Measurements from ENCODE around the gene BCAP29. TPM values are rescaled to one million over a fixed set of nuclear protein-coding genes. Genes with fewer than 3 reads are reported as not detected.

Gene BCAP29
- total RNA-seq, 1 donor from 2014 or later = 28.1 TPM

DNA sequence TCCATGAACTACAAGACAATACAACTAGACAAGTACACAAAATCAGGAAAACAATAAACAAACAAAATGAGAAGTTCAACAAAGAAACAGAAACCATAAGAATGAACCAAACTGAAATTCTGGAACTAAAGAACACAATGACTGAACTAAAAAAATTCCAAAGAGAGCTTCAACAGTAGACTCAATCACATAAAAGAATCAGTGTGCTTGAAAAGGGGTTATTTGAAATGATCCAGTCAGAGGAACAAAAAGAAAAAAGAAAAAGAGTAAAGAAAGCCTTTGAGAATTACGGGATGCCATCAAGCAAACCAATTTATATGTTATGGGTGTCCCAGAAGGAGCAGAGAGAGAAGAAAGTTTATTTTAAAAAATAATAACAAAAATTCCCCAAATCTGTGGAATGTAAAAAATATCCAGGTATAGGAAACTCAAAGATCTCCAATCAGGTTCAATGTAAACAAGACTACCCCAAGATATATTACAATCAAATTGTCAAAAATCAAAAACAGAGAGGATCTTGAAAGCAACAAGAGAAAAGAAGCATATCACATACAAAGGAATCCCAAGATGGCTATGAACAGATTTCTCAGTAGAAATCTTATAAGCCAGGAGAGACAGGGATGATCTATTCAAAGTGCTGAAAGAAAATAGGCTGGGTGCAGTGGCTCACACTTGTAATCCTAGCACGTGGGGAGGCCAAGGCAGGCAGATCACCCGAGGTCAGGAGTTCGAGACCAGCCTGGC lies 35.0 kb upstream of the BCAP29 start:
- TF ChIP-seq, protein P1, sequence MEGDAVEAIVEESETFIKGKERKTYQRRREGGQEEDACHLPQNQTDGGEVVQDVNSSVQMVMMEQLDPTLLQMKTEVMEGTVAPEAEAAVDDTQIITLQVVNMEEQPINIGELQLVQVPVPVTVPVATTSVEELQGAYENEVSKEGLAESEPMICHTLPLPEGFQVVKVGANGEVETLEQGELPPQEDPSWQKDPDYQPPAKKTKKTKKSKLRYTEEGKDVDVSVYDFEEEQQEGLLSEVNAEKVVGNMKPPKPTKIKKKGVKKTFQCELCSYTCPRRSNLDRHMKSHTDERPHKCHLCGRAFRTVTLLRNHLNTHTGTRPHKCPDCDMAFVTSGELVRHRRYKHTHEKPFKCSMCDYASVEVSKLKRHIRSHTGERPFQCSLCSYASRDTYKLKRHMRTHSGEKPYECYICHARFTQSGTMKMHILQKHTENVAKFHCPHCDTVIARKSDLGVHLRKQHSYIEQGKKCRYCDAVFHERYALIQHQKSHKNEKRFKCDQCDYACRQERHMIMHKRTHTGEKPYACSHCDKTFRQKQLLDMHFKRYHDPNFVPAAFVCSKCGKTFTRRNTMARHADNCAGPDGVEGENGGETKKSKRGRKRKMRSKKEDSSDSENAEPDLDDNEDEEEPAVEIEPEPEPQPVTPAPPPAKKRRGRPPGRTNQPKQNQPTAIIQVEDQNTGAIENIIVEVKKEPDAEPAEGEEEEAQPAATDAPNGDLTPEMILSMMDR (IDR thresholded peaks at IDR 0.05; ENCODE audit: unreplicated experiment) = no peak
- DNase-seq (ENCODE audit: low spot score in 2 of 2, unreplicated experiment in 2 of 2) = no peak
- Mint-ChIP-seq H3K36me3 (peaks cover 58% of the 10 kb centered on the region), H3K27me3 (ENCODE audit: low read depth) (no peaks in the 10 kb centered on the region), H3K4me3 (no peak overlapping the region), H3K4me1 (no peaks in the 10 kb centered on the region), H3K9me3 (peaks cover 37% of the 10 kb centered on the region), H3K27ac (no peak overlapping the region)

GRCh38 chr7:107551936-107552335 lies 28.1 kb upstream of the BCAP29 start:
- H3K27ac Mint-ChIP-seq = no peak overlapping the region
- peaks cover 6% of the 10 kb centered on the region for H3K9me3 Mint-ChIP-seq
- TF ChIP-seq, protein P1 (IDR thresholded peaks at IDR 0.05; ENCODE audit: unreplicated experiment) = no peak
- peaks cover 44% of the 10 kb centered on the region for H3K36me3 Mint-ChIP-seq
- no peak for DNase-seq (ENCODE audit: low spot score in 2 of 2, unreplicated experiment in 2 of 2)
- no peak overlapping the region for H3K4me3 Mint-ChIP-seq
- H3K27me3 Mint-ChIP-seq (ENCODE audit: low read depth) = no peaks in the 10 kb centered on the region
- H3K4me1 Mint-ChIP-seq = no peaks in the 10 kb centered on the region

DNA sequence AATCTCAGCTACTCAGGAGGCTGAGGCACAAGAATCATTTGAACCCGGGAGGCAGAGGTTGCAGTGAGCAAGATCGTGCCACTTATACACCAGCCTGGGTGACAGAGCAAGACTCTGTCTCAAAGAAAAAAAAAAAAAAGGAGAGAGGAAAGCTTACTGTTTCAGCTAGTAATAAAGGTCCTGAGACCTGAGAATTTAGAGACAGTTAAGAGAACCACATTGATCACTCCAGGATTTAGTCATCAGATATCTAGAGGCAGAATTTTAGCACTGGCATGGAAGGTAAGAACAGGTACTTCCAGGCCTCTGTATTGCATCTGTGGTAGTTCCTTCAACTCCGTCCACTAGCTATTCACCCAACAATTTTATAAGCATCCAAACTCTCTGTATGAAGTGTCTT lies 24.2 kb upstream of the BCAP29 start:
- Mint-ChIP-seq H3K4me3 (no peak overlapping the region), H3K27ac (no peak overlapping the region), H3K9me3 (no peaks in the 10 kb centered on the region)

GRCh38 chr7:107559864-107560263 lies 20.2 kb upstream of the BCAP29 start:
- Mint-ChIP-seq H3K4me1 (peaks cover 33% of the 10 kb centered on the region), H3K4me3 (no peak overlapping the region), H3K27ac (no peak overlapping the region), H3K27me3 (ENCODE audit: low read depth) (no peaks in the 10 kb centered on the region), H3K9me3 (no peaks in the 10 kb centered on the region), H3K36me3 (peaks cover 11% of the 10 kb centered on the region)
- TF ChIP-seq, protein P1 (IDR thresholded peaks at IDR 0.05; ENCODE audit: unreplicated experiment) = no peak
- DNase-seq (ENCODE audit: low spot score in 2 of 2, unreplicated experiment in 2 of 2) = no peak

More for the DNA sequence above, 24.2 kb upstream of the BCAP29 start:
- TF ChIP-seq, protein P1 (IDR thresholded peaks at IDR 0.05; ENCODE audit: unreplicated experiment) = no peak
- H3K4me1 Mint-ChIP-seq = peaks cover 4% of the 10 kb centered on the region
- no peaks in the 10 kb centered on the region for H3K27me3 Mint-ChIP-seq (ENCODE audit: low read depth)
- DNase-seq (ENCODE audit: low spot score in 2 of 2, unreplicated experiment in 2 of 2) = no peak
- peaks cover 24% of the 10 kb centered on the region for H3K36me3 Mint-ChIP-seq

DNA sequence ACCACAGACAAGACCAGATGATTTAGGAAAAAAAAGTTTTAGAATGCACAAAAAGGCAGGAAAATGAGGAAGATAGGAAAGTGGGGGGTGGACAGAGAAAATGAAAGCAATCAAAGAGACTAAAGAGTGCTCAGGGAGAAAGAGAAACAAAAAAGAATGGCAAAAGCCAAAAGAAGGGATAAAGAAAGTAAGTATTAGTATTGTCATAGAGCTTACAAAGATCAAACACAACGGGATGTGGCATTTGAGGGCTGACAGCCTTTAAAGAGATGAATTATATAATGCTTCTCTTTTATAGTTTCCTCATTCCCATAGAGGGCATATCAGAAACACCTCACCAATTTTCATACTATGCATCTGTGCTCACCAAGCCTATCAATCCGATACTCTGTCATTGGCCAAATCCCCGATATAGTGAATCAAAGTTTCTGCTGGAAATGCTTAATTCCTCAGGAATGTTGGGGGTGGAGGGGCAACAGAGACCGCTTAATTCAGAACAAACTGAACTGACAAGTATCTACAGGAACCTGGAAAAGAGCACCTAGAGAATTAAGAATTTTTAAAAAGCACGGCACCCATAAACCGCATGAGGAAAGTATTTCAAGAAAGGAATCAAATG lies 19.0 kb upstream of the BCAP29 start:
- TF ChIP-seq, protein P1 (IDR thresholded peaks at IDR 0.05; ENCODE audit: unreplicated experiment) = no peak
- Mint-ChIP-seq H3K9me3 (no peaks in the 10 kb centered on the region), H3K4me3 (peak overlapping the region; percentile 74), H3K27me3 (ENCODE audit: low read depth) (no peaks in the 10 kb centered on the region), H3K4me1 (peaks cover 39% of the 10 kb centered on the region), H3K27ac (peak overlapping the region; percentile 31), H3K36me3 (peaks cover 5% of the 10 kb centered on the region)
- no peak for DNase-seq (ENCODE audit: low spot score in 2 of 2, unreplicated experiment in 2 of 2)

All from mesothelial cell of epicardium (in vitro differentiated cells).